HEK293 (cell line): ENCODE data around the gene NFIB.

Source experiments
- CTCF ChIP-seq: fragments of 450-650 bp; formaldehyde crosslinking; IDR thresholded peaks from 2 replicates; pipeline ENCODE4 v1.5.1; 2016; ENCODE audit warnings: missing biosample characterization, missing genetic modification characterization
- ZBTB7A ChIP-seq: fragments of 450-650 bp; formaldehyde crosslinking; IDR thresholded peaks from 2 replicates; pipeline ENCODE4 v1.5.1; 2016; ENCODE audit warnings: low read depth, missing biosample characterization, missing genetic modification characterization
- ZNF146 ChIP-seq: fragments of 450-650 bp; formaldehyde crosslinking; IDR thresholded peaks from 2 replicates; pipeline ENCODE4 v1.5.1; 2016; ENCODE audit warnings: missing biosample characterization, missing genetic modification characterization
- ZNF274 ChIP-seq, 2 experiments: fragments of 200-500 bp in 1 of 2; fragments of 450-650 bp in 1 of 2; sonication (Bioruptor generic) in 1 of 2; formaldehyde crosslinking in 1 of 2; IDR thresholded peaks; 2 replicates each; pipeline versions ENCODE4 v1.5.1 to v1.6.1; 2014 to 2016; ENCODE audit warnings: borderline replicate concordance in 1 of 2, inconsistent platforms in 1 of 2, low read length in 1 of 2, missing biosample characterization in 1 of 2, missing genetic modification characterization in 1 of 2
- ZNF530 ChIP-seq: fragments of 450-650 bp; formaldehyde crosslinking; IDR thresholded peaks from 2 replicates; pipeline ENCODE4 v1.5.1; 2016; ENCODE audit warnings: low read depth, missing biosample characterization, missing genetic modification characterization
- ZNF580 ChIP-seq: fragments of 450-650 bp; formaldehyde crosslinking; IDR thresholded peaks from 2 replicates; pipeline ENCODE4 v1.5.1; 2016; ENCODE audit warnings: missing biosample characterization, missing genetic modification characterization
- ZNF777 ChIP-seq: fragments of 450-650 bp; formaldehyde crosslinking; IDR thresholded peaks from 2 replicates; pipeline ENCODE4 v1.5.1; 2017; ENCODE audit warnings: missing biosample characterization, missing genetic modification characterization, borderline replicate concordance
- ZSCAN5A ChIP-seq: fragments of 450-650 bp; formaldehyde crosslinking; IDR thresholded peaks from 2 replicates; pipeline ENCODE4 v1.5.1; 2016; ENCODE audit warnings: missing biosample characterization, missing genetic modification characterization

DNA sequence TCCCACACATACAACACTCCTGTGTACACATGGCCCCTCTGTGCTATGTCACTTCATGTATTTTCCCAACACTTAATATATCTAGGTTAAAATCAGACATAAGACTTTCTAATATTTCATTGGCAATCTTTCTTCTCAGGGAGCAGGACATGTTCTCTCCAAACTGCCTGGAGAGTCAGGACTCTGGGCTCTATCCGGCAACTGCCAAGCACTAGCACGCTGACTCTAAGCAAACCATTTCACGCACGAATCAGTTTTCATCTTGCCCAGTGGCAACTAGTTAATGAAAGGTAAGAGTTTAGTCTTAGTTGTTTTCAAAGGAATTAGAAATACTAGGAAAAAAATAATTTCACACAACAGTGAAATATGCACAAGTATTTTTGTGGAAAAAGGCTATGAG lies 124.8 kb downstream of the NFIB start:
- TF ChIP-seq CTCF (tag by site-specific recombination) (no peak), ZNF530 (tag by site-specific recombination) (no peak), ZNF146 (no peak), ZNF274 (IDR thresholded peaks at IDR 0.05; ENCODE audit: low read length) (no peak), ZNF274 (tag by site-specific recombination; IDR thresholded peaks at IDR 0.05; ENCODE audit: borderline replicate concordance) (no peak), ZBTB7A (tag by site-specific recombination) (no peak), ZSCAN5A (tag by site-specific recombination) (no peak), ZNF777 (tag by site-specific recombination) (no peak), ZNF580 (tag by site-specific recombination) (no peak)
